ENCODE results near the gene DALRD3.

Gene DALRD3, protein sequence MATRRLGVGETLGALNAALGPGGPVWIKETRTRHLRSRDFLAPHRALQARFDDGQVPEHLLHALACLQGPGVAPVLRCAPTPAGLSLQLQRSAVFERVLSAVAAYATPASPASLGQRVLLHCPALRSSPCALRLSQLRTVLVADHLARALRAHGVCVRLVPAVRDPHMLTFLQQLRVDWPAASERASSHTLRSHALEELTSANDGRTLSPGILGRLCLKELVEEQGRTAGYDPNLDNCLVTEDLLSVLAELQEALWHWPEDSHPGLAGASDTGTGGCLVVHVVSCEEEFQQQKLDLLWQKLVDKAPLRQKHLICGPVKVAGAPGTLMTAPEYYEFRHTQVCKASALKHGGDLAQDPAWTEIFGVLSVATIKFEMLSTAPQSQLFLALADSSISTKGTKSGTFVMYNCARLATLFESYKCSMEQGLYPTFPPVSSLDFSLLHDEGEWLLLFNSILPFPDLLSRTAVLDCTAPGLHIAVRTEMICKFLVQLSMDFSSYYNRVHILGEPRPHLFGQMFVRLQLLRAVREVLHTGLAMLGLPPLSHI

GRCh38 chr3:49017971-49018706 lies at the start of gene DALRD3:
DALRD3 (minus strand) TSS chr3:49018580; CDS start chr3:49018564, 16 bp downstream.
- no peaks in the 10 kb centered on the region for H3K27me3 Mint-ChIP-seq
- H3K27ac Mint-ChIP-seq: peak within 1 kb of the TSS; percentile 88
- peaks cover 21% of the 10 kb centered on the region for H3K36me3 Mint-ChIP-seq (ENCODE audit: low read depth)
- H3K4me1 Mint-ChIP-seq (ENCODE audit: low read depth): peaks cover 31% of the 10 kb centered on the region
- peak within 1 kb of the TSS; percentile 91 for H3K4me3 Mint-ChIP-seq
- no peaks in the 10 kb centered on the region for H3K9me3 Mint-ChIP-seq

- no peak overlapping the region for H3K27ac Mint-ChIP-seq
- H3K4me3 Mint-ChIP-seq: no peak overlapping the region
- peaks cover 48% of the 10 kb centered on the region for H3K36me3 Mint-ChIP-seq (ENCODE audit: low read depth)
- peaks cover 4% of the 10 kb centered on the region for H3K4me1 Mint-ChIP-seq (ENCODE audit: low read depth)
- H3K9me3 Mint-ChIP-seq: no peaks in the 10 kb centered on the region
- H3K27me3 Mint-ChIP-seq: no peaks in the 10 kb centered on the region
Observed at GRCh38 chr3:49058011-49058410, 39.6 kb upstream of the DALRD3 start.

GRCh38 chr3:49057268-49057667 lies 38.9 kb upstream of the DALRD3 start:
- peaks cover 52% of the 10 kb centered on the region for H3K36me3 Mint-ChIP-seq (ENCODE audit: low read depth)
- H3K27me3 Mint-ChIP-seq: no peaks in the 10 kb centered on the region
- no peak overlapping the region for H3K27ac Mint-ChIP-seq
- H3K9me3 Mint-ChIP-seq: no peaks in the 10 kb centered on the region
- H3K4me1 Mint-ChIP-seq (ENCODE audit: low read depth): peaks cover 4% of the 10 kb centered on the region
- no peak overlapping the region for H3K4me3 Mint-ChIP-seq

- H3K27ac Mint-ChIP-seq: no peak overlapping the region
- no peaks in the 10 kb centered on the region for H3K9me3 Mint-ChIP-seq
- H3K27me3 Mint-ChIP-seq: no peaks in the 10 kb centered on the region
- no peaks in the 10 kb centered on the region for H3K4me1 Mint-ChIP-seq (ENCODE audit: low read depth)
- no peak overlapping the region for H3K4me3 Mint-ChIP-seq
- H3K36me3 Mint-ChIP-seq (ENCODE audit: low read depth): peaks cover 61% of the 10 kb centered on the region
Observed at GRCh38 chr3:49054344-49054862, 36.0 kb upstream of the DALRD3 start.

- H3K27me3 Mint-ChIP-seq: no peaks in the 10 kb centered on the region
- H3K27ac Mint-ChIP-seq: no peak overlapping the region
- H3K9me3 Mint-ChIP-seq: no peaks in the 10 kb centered on the region
Observed at GRCh38 chr3:49053543-49053942, 35.2 kb upstream of the DALRD3 start.

GRCh38 chr3:49035281-49035680 lies 16.9 kb upstream of the DALRD3 start:
- no peaks in the 10 kb centered on the region for H3K9me3 Mint-ChIP-seq
- H3K4me1 Mint-ChIP-seq (ENCODE audit: low read depth): no peaks in the 10 kb centered on the region
- no peak overlapping the region for H3K27ac Mint-ChIP-seq
- H3K4me3 Mint-ChIP-seq: no peak overlapping the region
- no peaks in the 10 kb centered on the region for H3K27me3 Mint-ChIP-seq
- H3K36me3 Mint-ChIP-seq (ENCODE audit: low read depth): peaks cover 42% of the 10 kb centered on the region

More at GRCh38 chr3:49053543-49053942, 35.2 kb upstream of the DALRD3 start:
- H3K36me3 Mint-ChIP-seq (ENCODE audit: low read depth): peaks cover 61% of the 10 kb centered on the region
- H3K4me1 Mint-ChIP-seq (ENCODE audit: low read depth): no peaks in the 10 kb centered on the region
- no peak overlapping the region for H3K4me3 Mint-ChIP-seq

DNA sequence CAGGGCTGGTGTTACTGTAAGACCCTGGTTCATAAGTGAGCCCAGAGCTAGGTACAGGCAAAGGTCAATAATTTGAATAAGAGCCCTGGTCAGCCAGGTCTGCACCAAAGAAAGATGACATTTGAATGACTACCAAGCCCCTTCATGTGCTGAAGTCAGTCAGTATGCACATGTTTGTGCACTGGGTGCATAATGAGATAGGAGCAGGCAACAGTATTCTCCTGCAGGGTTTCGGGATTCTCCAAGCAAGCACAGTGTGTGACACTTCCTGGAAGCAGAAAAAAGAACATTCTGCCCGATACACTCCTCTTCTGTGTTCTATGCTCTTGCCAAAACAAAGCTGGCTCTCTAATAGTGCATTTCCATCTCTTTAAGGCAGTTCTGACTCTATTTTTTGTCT lies 16.3 kb upstream of the DALRD3 start:
- Mint-ChIP-seq H3K36me3 (ENCODE audit: low read depth) (peaks cover 42% of the 10 kb centered on the region), H3K27ac (peak overlapping the region; percentile 50), H3K4me3 (no peak overlapping the region), H3K4me1 (ENCODE audit: low read depth) (peaks cover 4% of the 10 kb centered on the region), H3K27me3 (no peaks in the 10 kb centered on the region), H3K9me3 (no peaks in the 10 kb centered on the region)

GRCh38 chr3:49032646-49033304 lies 14.4 kb upstream of the DALRD3 start:
- H3K4me3 Mint-ChIP-seq: no peak overlapping the region
- H3K27me3 Mint-ChIP-seq: no peaks in the 10 kb centered on the region
- peaks cover 20% of the 10 kb centered on the region for H3K4me1 Mint-ChIP-seq (ENCODE audit: low read depth)
- no peak overlapping the region for H3K27ac Mint-ChIP-seq
- H3K36me3 Mint-ChIP-seq (ENCODE audit: low read depth): peaks cover 59% of the 10 kb centered on the region
- no peaks in the 10 kb centered on the region for H3K9me3 Mint-ChIP-seq

DNA sequence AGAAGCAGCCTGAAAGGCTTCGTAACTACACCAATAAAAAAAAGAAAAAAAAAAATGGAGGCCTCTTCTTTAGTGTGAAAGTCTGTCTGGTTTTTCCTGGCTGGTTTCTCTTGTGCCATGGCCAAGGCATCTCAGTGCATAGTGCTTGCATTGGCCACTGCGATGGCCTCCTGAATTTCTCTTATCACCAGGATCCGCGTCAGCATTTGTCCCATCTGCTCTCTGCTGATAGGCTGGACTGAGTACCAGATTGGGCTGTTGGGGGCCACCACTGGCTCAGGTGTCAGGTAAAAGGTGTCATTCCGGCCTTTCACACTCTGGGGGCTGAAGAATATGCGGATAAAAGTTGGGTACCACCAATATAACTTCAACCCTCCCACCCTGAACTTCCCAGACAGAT lies 11.9 kb upstream of the DALRD3 start:
- peaks cover 43% of the 10 kb centered on the region for H3K4me1 Mint-ChIP-seq (ENCODE audit: low read depth)
- H3K27ac Mint-ChIP-seq: peak overlapping the region; percentile 55
- H3K4me3 Mint-ChIP-seq: no peak overlapping the region
- no peaks in the 10 kb centered on the region for H3K9me3 Mint-ChIP-seq
- H3K27me3 Mint-ChIP-seq: no peaks in the 10 kb centered on the region
- H3K36me3 Mint-ChIP-seq (ENCODE audit: low read depth): peaks cover 67% of the 10 kb centered on the region

DNA sequence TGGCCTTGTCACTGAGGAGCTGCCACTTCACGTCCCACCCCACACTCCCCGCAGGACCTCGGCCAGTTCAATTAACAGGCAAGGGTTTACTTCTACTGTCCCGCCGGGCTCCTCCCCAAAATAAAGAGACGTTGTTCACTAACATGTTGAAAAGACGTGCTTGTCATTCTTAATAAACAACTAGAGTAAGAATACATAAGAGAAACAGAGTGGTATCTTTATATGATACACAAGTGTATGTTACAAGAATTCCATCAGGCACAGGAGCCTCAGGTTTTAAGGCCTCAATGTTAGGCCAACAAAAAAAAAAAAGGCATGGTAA lies 11.1 kb upstream of the DALRD3 start:
- H3K36me3 Mint-ChIP-seq (ENCODE audit: low read depth): peaks cover 67% of the 10 kb centered on the region
- H3K4me3 Mint-ChIP-seq: peak overlapping the region; percentile 98
- H3K9me3 Mint-ChIP-seq: no peaks in the 10 kb centered on the region
- H3K27me3 Mint-ChIP-seq: no peaks in the 10 kb centered on the region
- H3K27ac Mint-ChIP-seq: peak overlapping the region; percentile 96
- peaks cover 50% of the 10 kb centered on the region for H3K4me1 Mint-ChIP-seq (ENCODE audit: low read depth)

DNA sequence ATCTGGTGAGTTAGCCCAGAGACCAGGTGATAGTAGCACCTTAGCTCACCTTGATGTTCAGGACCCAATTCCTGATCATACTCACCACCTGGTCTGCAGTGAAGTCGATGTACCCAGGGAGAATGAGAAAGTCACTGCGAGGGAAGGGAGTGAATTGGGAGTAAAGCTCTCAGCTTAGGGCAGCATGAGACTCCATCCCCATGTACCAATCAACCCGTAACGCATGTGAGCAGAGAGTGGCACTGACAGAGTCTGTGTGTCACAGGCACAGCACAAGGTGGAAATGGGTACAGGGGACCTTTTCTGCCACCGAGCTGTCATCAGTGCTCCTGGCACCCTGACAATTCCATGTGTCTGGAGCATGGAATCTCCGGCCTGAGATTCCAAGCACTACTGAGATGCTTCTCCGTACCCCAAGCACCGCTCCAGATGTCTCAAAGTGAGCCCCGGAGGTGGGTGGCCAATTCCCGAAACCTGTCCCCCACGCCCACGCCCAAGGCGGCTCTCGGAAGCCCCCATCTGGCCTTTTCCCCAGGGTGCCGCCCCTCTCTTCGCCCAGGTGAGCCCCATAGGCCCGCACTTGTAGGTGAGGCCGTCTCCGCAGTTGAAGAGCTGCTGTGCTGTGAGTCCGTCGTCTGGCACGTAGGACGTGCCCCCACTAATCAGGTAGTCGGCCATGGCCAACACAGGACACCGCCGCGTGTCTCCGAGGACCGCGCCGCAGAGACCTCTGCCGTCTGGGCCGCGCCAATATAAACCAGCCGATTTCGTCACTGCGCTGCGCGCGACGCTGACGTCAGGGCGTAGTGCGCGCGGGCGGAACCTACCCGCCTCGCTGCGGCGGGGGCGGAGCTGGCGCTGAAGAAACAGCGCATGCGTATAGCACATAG lies 10.5 kb upstream of the DALRD3 start, which contains the start of gene IMPDH2:
Gene IMPDH2, minus strand, starts transcription at position 726 of the 890 bp plus-strand sequence. Its CDS starts 48 bp downstream, at position 678.
- peak within 1 kb of the TSS; percentile 96 for H3K27ac Mint-ChIP-seq
- H3K9me3 Mint-ChIP-seq: no peaks in the 10 kb centered on the region
- H3K4me1 Mint-ChIP-seq (ENCODE audit: low read depth): peaks cover 56% of the 10 kb centered on the region
- H3K27me3 Mint-ChIP-seq: no peaks in the 10 kb centered on the region
- peaks cover 71% of the 10 kb centered on the region for H3K36me3 Mint-ChIP-seq (ENCODE audit: low read depth)
- peak within 1 kb of the TSS; percentile 98 for H3K4me3 Mint-ChIP-seq

- Mint-ChIP-seq H3K27ac (peak overlapping the region; percentile 96), H3K4me1 (ENCODE audit: low read depth) (peaks cover 62% of the 10 kb centered on the region), H3K36me3 (ENCODE audit: low read depth) (peaks cover 75% of the 10 kb centered on the region), H3K4me3 (peak overlapping the region; percentile 98), H3K27me3 (no peaks in the 10 kb centered on the region), H3K9me3 (no peaks in the 10 kb centered on the region)
Observed at GRCh38 chr3:49028298-49028672, 9.9 kb upstream of the DALRD3 start.

GRCh38 chr3:49027634-49028033 lies 9.3 kb upstream of the DALRD3 start:
- peak overlapping the region; percentile 98 for H3K4me3 Mint-ChIP-seq
- H3K27ac Mint-ChIP-seq: peak overlapping the region; percentile 96
- H3K9me3 Mint-ChIP-seq: no peaks in the 10 kb centered on the region
- peaks cover 76% of the 10 kb centered on the region for H3K36me3 Mint-ChIP-seq (ENCODE audit: low read depth)
- peaks cover 68% of the 10 kb centered on the region for H3K4me1 Mint-ChIP-seq (ENCODE audit: low read depth)
- H3K27me3 Mint-ChIP-seq: no peaks in the 10 kb centered on the region

GRCh38 chr3:49026536-49026935 lies 8.2 kb upstream of the DALRD3 start:
- Mint-ChIP-seq H3K27ac (peak overlapping the region; percentile 80), H3K9me3 (no peaks in the 10 kb centered on the region), H3K27me3 (no peaks in the 10 kb centered on the region), H3K4me3 (peak overlapping the region; percentile 98), H3K4me1 (ENCODE audit: low read depth) (peaks cover 68% of the 10 kb centered on the region), H3K36me3 (ENCODE audit: low read depth) (peaks cover 72% of the 10 kb centered on the region)

Measured in stimulated activated naive CD8-positive, alpha-beta T cell treated with anti-CD3 and anti-CD28 coated beads, Interleukin-15, Interleukin-2, amounts not matched to agents 100 ng/mL and 50 ng/mL, for 24 hours (primary cell).